Caco-2 (cell line): Measurements from ENCODE around the gene ZNF398. TPM values are rescaled to one million over a fixed set of nuclear protein-coding genes. Genes with fewer than 3 reads are reported as not detected.

Source experiments
- BruUV-seq: library from RNA; stranded (reverse); fragments of 400-500 nt; replicated peaks from 2 replicates; lab custom pipeline; 2021; lab: Mats Ljungman, UMichigan
- CTCF ChIA-PET: fragments of 300-600 bp; sonication (Branson Sonifier 250); formaldehyde crosslinking; loops from one replicate; lab custom pipeline; 2022; ENCODE audit warnings: antibody characterized with exemption; lab: Charles Lee
- POLR2A ChIA-PET: fragments of 300-600 bp; sonication (Branson Sonifier 250); formaldehyde crosslinking; loops from one replicate; lab custom pipeline; 2022; ENCODE audit warnings: antibody characterized with exemption; lab: Charles Lee
- DNase-seq, 2 experiments: peaks; one replicate each; pipeline versions ENCODE4 v3.0.0 to v3.0.0-alpha.2; 2020 to 2022
- H3K27me3 ChIP-seq: replicated peaks from 2 replicates; pipeline ENCODE4 v1.6.0; 2011; ENCODE audit warnings: low read length; ENCODE audit not compliant: control insufficient read depth, insufficient read depth
- H3K36me3 ChIP-seq: 2 replicates; pipeline ENCODE4 v1.5.1; 2011; ENCODE audit warnings: low read length; ENCODE audit not compliant: control insufficient read depth, insufficient read depth
- H3K4me1 ChIP-seq: fragments of 250-450 bp; sonication (Bioruptor Pico); 2 replicates; pipeline ENCODE4 v1.5.1; 2020; ENCODE audit warnings: mild to moderate bottlenecking
- H3K4me3 ChIP-seq: 2 replicates; pipeline ENCODE4 v1.5.1; 2011; ENCODE audit warnings: low read depth, mild to moderate bottlenecking, control low read depth, low read length
- H3K9me3 ChIP-seq: fragments of 250-450 bp; sonication (Bioruptor Pico); 2 replicates; pipeline ENCODE4 v1.5.1; 2020; ENCODE audit warnings: mild to moderate bottlenecking, moderate library complexity
- H3K27ac Mint-ChIP-seq: one replicate; pipeline ENCODE4 v1.8.0; 2022; ENCODE audit warnings: mixed read lengths; ENCODE audit not compliant: unreplicated experiment
- H3K27me3 Mint-ChIP-seq: one replicate; pipeline ENCODE4 v1.8.0; 2022; ENCODE audit warnings: mixed read lengths; ENCODE audit not compliant: insufficient read depth, unreplicated experiment
- H3K36me3 Mint-ChIP-seq: one replicate; pipeline ENCODE4 v1.8.0; 2022; ENCODE audit warnings: mild to moderate bottlenecking, mixed read lengths; ENCODE audit not compliant: insufficient read depth, unreplicated experiment
- H3K4me1 Mint-ChIP-seq: one replicate; pipeline ENCODE4 v1.8.0; 2022; ENCODE audit warnings: low read depth, mixed read lengths; ENCODE audit not compliant: unreplicated experiment
- H3K4me3 Mint-ChIP-seq: one replicate; pipeline ENCODE4 v1.8.0; 2022; ENCODE audit warnings: mild to moderate bottlenecking, moderate library complexity, mixed read lengths; ENCODE audit not compliant: unreplicated experiment
- H3K9me3 Mint-ChIP-seq: one replicate; pipeline ENCODE4 v1.8.0; 2022; ENCODE audit warnings: mixed read lengths; ENCODE audit not compliant: unreplicated experiment
- intact Hi-C: fragments of 100-400 bp; cut with micrococcal nuclease; formaldehyde crosslinking; loops from one replicate; pipeline ENCODE4 v1.10.0; 2022; ENCODE audit not compliant: unreplicated experiment
- total RNA-seq: library from RNA; stranded (reverse); gene quantifications from 2 replicates; pipeline ENCODE4 v1.2.3, GENCODE V29; 2022
- TF ChIP-seq, protein P1 (sequence below), 2 experiments: fragments of 200-600 bp in 1 of 2; IDR thresholded peaks; 1 replicate in 1 of 2; 2 replicates in 1 of 2; pipeline versions ENCODE4 v1.5.1 to v1.8.0; 2011 to 2022; ENCODE audit warnings: antibody characterized with exemption in 1 of 2, control low read depth in 1 of 2, inconsistent platforms in 1 of 2, low read depth in 1 of 2, low read length in 1 of 2, mild to moderate bottlenecking in 1 of 2, moderate library complexity in 1 of 2; ENCODE audit not compliant: insufficient read depth in 1 of 2, severe bottlenecking in 1 of 2, unreplicated experiment in 1 of 2

ZNF398 gene
- total RNA-seq, 1 experiment from 2014 or later = 13.4 TPM

- CTCF ChIA-PET = no interaction called here
- POLR2A ChIA-PET = interaction anchor here (0.6 kb wide), 1 partner anchor 94 kb away, joined by 3 read pairs; no protein-coding TSS in a partner anchor
- Histone ChIP-seq H3K4me1 (no peaks in the 10 kb centered on the region), H3K4me3 (no peak overlapping the region), H3K27me3 (no peaks in the 10 kb centered on the region), H3K36me3 (peaks cover under 1% of the 10 kb centered on the region; the same call in 1 of the 2 replicates), H3K9me3 (no peaks in the 10 kb centered on the region)
- Mint-ChIP-seq H3K27me3 (no peaks in the 10 kb centered on the region), H3K27ac (no peak overlapping the region), H3K9me3 (no peaks in the 10 kb centered on the region), H3K4me1 (no peaks in the 10 kb centered on the region), H3K36me3 (peaks cover 17% of the 10 kb centered on the region), H3K4me3 (no peak overlapping the region)
- intact Hi-C loops = no loop called here
- TF ChIP-seq, protein P1, sequence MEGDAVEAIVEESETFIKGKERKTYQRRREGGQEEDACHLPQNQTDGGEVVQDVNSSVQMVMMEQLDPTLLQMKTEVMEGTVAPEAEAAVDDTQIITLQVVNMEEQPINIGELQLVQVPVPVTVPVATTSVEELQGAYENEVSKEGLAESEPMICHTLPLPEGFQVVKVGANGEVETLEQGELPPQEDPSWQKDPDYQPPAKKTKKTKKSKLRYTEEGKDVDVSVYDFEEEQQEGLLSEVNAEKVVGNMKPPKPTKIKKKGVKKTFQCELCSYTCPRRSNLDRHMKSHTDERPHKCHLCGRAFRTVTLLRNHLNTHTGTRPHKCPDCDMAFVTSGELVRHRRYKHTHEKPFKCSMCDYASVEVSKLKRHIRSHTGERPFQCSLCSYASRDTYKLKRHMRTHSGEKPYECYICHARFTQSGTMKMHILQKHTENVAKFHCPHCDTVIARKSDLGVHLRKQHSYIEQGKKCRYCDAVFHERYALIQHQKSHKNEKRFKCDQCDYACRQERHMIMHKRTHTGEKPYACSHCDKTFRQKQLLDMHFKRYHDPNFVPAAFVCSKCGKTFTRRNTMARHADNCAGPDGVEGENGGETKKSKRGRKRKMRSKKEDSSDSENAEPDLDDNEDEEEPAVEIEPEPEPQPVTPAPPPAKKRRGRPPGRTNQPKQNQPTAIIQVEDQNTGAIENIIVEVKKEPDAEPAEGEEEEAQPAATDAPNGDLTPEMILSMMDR (IDR thresholded peaks at IDR 0.05; ENCODE audit: insufficient read depth in 1 of 2, low read depth in 1 of 2, low read length in 1 of 2, severe bottlenecking in 1 of 2, unreplicated experiment in 1 of 2) = no peak
- no peak for DNase-seq
- no TSS peak for BruUV-seq
Observed at GRCh38 chr7:149184274-149184673, 37.0 kb downstream of the ZNF398 start.

GRCh38 chr7:149188213-149188612 is 41.0 kb downstream of the ZNF398 start:
- H3K4me1 ChIP-seq = no peaks in the 10 kb centered on the region
- TF ChIP-seq, protein P1 (IDR thresholded peaks at IDR 0.05; ENCODE audit: insufficient read depth in 1 of 2, low read depth in 1 of 2, low read length in 1 of 2, severe bottlenecking in 1 of 2, unreplicated experiment in 1 of 2) = no peak
- no peak for DNase-seq
- H3K36me3 ChIP-seq = no peaks in the 10 kb centered on the region
- POLR2A ChIA-PET = no interaction called here
- BruUV-seq = no TSS peak
- no peaks in the 10 kb centered on the region for H3K27me3 ChIP-seq
- CTCF ChIA-PET = no interaction called here
- H3K27ac Mint-ChIP-seq = no peak overlapping the region
- H3K9me3 ChIP-seq = no peaks in the 10 kb centered on the region
- intact Hi-C loops = no loop called here
- H3K36me3 Mint-ChIP-seq = peaks cover 5% of the 10 kb centered on the region
- no peak overlapping the region for H3K4me3 Mint-ChIP-seq
- H3K27me3 Mint-ChIP-seq = no peaks in the 10 kb centered on the region
- no peaks in the 10 kb centered on the region for H3K9me3 Mint-ChIP-seq
- H3K4me1 Mint-ChIP-seq = no peaks in the 10 kb centered on the region
- H3K4me3 ChIP-seq = no peak overlapping the region

DNA sequence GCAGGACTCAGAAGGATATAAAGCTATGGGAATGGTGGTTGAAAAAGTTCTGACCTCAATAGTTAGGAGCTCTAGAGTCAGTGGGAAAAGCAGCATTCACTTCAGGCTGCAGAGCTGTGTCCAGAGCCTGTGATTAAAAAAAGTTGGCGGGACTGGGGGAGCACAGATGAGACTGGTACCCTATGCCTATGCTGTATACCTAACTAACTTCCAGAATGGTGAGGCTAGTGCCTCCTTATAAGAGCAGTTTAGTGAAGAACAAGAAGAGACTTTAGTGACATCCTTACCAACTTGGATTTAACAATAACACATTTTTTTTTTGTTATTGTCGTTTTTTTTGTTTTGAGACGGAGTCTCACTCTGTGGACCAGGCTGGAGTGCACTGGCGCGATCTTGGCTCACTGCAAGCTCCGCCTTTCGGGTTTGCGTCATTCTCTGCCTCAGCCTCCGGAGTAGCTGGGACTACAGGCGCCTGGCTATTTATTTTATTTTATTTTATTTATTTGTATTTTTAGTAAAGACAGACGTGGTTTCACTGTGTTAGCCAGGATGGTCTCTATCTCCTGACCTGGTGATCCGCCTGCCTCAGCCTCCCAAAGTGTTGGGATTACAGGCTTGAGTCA is 41.5 kb downstream of the ZNF398 start:
- H3K4me1 ChIP-seq = no peaks in the 10 kb centered on the region
- no peak overlapping the region for H3K4me3 ChIP-seq
- no peaks in the 10 kb centered on the region for H3K36me3 ChIP-seq
- no peaks in the 10 kb centered on the region for H3K4me1 Mint-ChIP-seq
- intact Hi-C loops = no loop called here
- no peaks in the 10 kb centered on the region for H3K27me3 Mint-ChIP-seq
- H3K4me3 Mint-ChIP-seq = no peak overlapping the region
- POLR2A ChIA-PET = no interaction called here
- no peaks in the 10 kb centered on the region for H3K27me3 ChIP-seq
- H3K9me3 ChIP-seq = no peaks in the 10 kb centered on the region
- BruUV-seq = no TSS peak
- TF ChIP-seq, protein P1 (IDR thresholded peaks at IDR 0.05; ENCODE audit: insufficient read depth in 1 of 2, low read depth in 1 of 2, low read length in 1 of 2, severe bottlenecking in 1 of 2, unreplicated experiment in 1 of 2) = no peak
- H3K36me3 Mint-ChIP-seq = peaks cover 5% of the 10 kb centered on the region
- CTCF ChIA-PET = no interaction called here
- no peak for DNase-seq
- H3K9me3 Mint-ChIP-seq = no peaks in the 10 kb centered on the region
- H3K27ac Mint-ChIP-seq = no peak overlapping the region
